Measurements from ENCODE around the gene SNTA1. TPM values are rescaled to one million over a fixed set of nuclear protein-coding genes. Genes with fewer than 3 reads are reported as not detected.

SNTA1 gene
- total and polyA plus RNA-seq, 4 experiments from 2014 or later = 5.1 to 9.2 (median 6.5) TPM

DNA sequence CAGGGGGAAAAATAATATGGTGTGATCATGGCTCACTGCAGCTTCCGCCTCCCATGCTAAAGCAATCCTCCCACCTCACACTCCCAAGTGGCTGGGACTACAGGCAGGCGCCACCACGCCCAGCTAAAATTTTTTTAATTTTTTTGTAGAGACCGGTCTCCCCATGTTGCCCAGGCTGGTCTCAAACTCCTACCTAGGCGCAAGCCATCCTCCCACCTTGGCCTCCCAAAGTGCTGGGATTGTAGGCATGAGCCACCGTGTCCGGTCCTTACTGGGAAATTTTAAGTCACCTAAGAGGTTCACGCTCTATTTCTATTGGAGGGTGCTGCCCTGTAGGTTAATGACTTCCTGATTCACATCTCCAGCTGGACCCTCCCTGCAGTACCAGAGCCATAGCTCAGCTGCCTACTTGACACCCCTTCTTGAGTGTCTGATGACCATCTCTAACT is 41.6 kb downstream of the SNTA1 start:
- H3K36me3 Mint-ChIP-seq = peaks cover 1 to 18% of the 10 kb centered on the region in 2 donors
- H3K4me3 ChIP-seq (ENCODE audit: low read length in 2 of 2) = peak overlapping the region; percentile 100
- H3K4me1 ChIP-seq (ENCODE audit: insufficient read depth, low read length) = peaks cover 49% of the 10 kb centered on the region
- H3K4me1 Mint-ChIP-seq = peaks cover 24 to 61% (median 43%) of the 10 kb centered on the region in 4 donors
- peak overlapping the region in 6 of 7 donors; percentile 6 to 95 (median 94) for H3K27ac Mint-ChIP-seq
- DNase-seq = peak in 1 of 5 donors; percentile 5
- no peaks in the 10 kb centered on the region for H3K36me3 ChIP-seq (ENCODE audit: insufficient read depth, low read length)
- no peaks in the 10 kb centered on the region for H3K27me3 ChIP-seq (ENCODE audit: insufficient read depth, low read length)
- no peaks in the 10 kb centered on the region for H3K9me3 Mint-ChIP-seq
- ChIA-PET POLR2A (ENCODE audit: partially characterized antibody) (interaction anchor here (0.7 to 1.7 kb wide), 12 partner anchors 10 to 265 kb away, joined by 3 to 17 read pairs (median 5); partner anchors contain the start of genes ACTL10, CBFA2T2 and SNTA1), CTCF (ENCODE audit: partially characterized antibody) (interaction anchor here (0.8 to 1.1 kb wide), 8 partner anchors 9 to 319 kb away, joined by 3 to 5 read pairs (median 4); partner anchors contain the start of genes ACTL10 and SNTA1)
- no peaks in the 10 kb centered on the region for H3K9me3 ChIP-seq (ENCODE audit: control insufficient read depth in 1 of 2, low read length in 2 of 2)
- H3K4me3 Mint-ChIP-seq = peak overlapping the region; percentile 93 to 98 (median 98)
- intact Hi-C loops (cut with micrococcal nuclease) = loop anchor here (1.0 to 2.0 kb wide), 6 partner anchors 31 to 409 kb away; partner anchors contain the start of genes ACTL10, CHMP4B and E2F1
- H3K27ac ChIP-seq (ENCODE audit: low read depth, low read length) = peak overlapping the region; percentile 74
- H3K27me3 Mint-ChIP-seq = no peaks in the 10 kb centered on the region

DNA sequence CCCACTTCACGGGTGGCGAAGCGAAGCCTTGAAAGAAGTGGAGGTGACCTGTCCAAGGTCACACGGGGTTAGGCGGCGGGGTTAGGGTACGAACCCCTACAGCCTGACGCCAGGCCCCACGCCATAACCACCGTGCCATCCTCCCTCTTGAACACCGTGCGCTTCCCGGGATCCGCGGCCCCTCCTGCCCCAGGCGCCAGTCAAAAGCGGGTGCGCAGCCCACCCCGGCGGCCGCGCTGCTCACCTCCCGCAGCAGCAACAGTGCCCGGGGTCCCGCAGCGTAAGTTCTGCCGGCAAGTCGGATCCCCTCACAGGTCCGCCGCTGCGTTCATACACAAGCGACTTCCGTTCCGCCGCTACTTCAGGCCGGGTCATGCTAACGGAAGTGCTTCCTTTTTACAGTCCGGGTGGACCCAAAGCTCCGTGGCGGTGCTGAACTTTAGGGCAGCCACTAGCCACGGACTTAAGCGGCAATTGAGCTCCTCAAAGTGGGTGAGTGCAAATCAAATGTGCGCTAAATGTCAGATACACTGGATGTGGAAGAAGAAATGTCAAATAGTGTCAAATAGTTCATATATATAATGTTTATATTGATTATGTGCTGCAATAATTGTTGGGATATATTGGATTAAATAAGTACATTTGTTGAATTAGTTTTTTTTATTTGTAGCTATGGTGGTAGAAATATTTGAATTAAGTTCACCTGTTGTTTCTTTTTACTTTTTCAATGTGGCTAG is 42.2 kb downstream of the SNTA1 start, which contains the start of gene CDK5RAP1:
Gene CDK5RAP1, minus strand, starts transcription at position 336 of the 737 bp plus-strand sequence. CDS start 4,455 bp downstream, outside the sequence.
- POLR2A ChIA-PET (ENCODE audit: partially characterized antibody) = interaction anchor here (0.7 to 1.7 kb wide), 12 partner anchors 10 to 266 kb away, joined by 3 to 17 read pairs (median 5); partner anchors contain the start of genes ACTL10, CBFA2T2 and SNTA1
- peak within 1 kb of the TSS; percentile 74 for H3K27ac ChIP-seq (ENCODE audit: low read depth, low read length)
- no peaks in the 10 kb centered on the region for H3K9me3 Mint-ChIP-seq
- no peaks in the 10 kb centered on the region for H3K27me3 Mint-ChIP-seq
- H3K9me3 ChIP-seq (ENCODE audit: control insufficient read depth in 1 of 2, low read length in 2 of 2) = no peaks in the 10 kb centered on the region
- H3K4me1 Mint-ChIP-seq = peaks cover 24 to 66% (median 46%) of the 10 kb centered on the region in 4 donors
- peak within 1 kb of the TSS; percentile 93 to 98 (median 98) for H3K4me3 Mint-ChIP-seq
- peak within 1 kb of the TSS; percentile 100 for H3K4me3 ChIP-seq (ENCODE audit: low read length in 2 of 2)
- H3K36me3 ChIP-seq (ENCODE audit: insufficient read depth, low read length) = no peaks in the 10 kb centered on the region
- H3K36me3 Mint-ChIP-seq = peaks cover 3 to 24% of the 10 kb centered on the region in 2 donors
- intact Hi-C loops (cut with micrococcal nuclease) = loop anchor here (1.0 to 2.0 kb wide), 6 partner anchors 31 to 410 kb away; partner anchors contain the start of genes ACTL10, CHMP4B and E2F1
- DNase-seq = peak; percentile 82 to 88 (median 83)
- peak within 1 kb of the TSS; percentile 6 to 95 (median 94) for H3K27ac Mint-ChIP-seq
- CTCF ChIA-PET (ENCODE audit: partially characterized antibody) = interaction anchor here (0.8 to 1.1 kb wide), 8 partner anchors 9 to 320 kb away, joined by 3 to 5 read pairs (median 4); partner anchors contain the start of genes ACTL10 and SNTA1
- peaks cover 52% of the 10 kb centered on the region for H3K4me1 ChIP-seq (ENCODE audit: insufficient read depth, low read length)
- H3K27me3 ChIP-seq (ENCODE audit: insufficient read depth, low read length) = no peaks in the 10 kb centered on the region

DNA sequence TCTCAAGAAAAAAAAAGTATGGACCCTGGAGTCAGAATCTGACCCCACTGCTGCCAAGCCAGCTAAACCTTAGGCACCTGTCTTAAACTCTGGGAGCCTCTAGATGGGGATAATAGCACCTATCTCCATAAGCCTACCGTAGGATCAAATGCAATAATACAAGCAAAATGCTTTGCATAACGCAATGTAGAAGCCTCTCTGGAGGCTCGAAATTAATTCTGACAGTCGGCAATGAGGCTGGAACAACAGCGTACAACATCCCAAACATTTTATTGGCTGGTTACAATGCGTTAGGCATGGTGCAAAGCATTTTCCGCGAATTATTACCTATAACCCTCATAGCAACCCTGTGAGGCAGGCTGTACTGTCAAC is 42.8 kb downstream of the SNTA1 start:
- Histone ChIP-seq H3K27ac (ENCODE audit: low read depth, low read length) (peak overlapping the region; percentile 74), H3K9me3 (ENCODE audit: control insufficient read depth in 1 of 2, low read length in 2 of 2) (no peaks in the 10 kb centered on the region), H3K36me3 (ENCODE audit: insufficient read depth, low read length) (no peaks in the 10 kb centered on the region), H3K27me3 (ENCODE audit: insufficient read depth, low read length) (no peaks in the 10 kb centered on the region), H3K4me1 (ENCODE audit: insufficient read depth, low read length) (peaks cover 52% of the 10 kb centered on the region), H3K4me3 (ENCODE audit: low read length in 2 of 2) (peak overlapping the region; percentile 100)
- ChIA-PET CTCF (ENCODE audit: partially characterized antibody) (interaction anchor here (0.7 to 1.1 kb wide), 5 partner anchors 8 to 320 kb away, joined by 3 to 4 read pairs (median 4); no protein-coding TSS in a partner anchor), POLR2A (ENCODE audit: partially characterized antibody) (interaction anchor here (0.8 to 1.7 kb wide), 9 partner anchors 10 to 266 kb away, joined by 3 to 17 read pairs (median 5); partner anchors contain the start of genes ACTL10, CBFA2T2 and SNTA1)
- peak in 1 of 5 donors; percentile 6 for DNase-seq
- Mint-ChIP-seq H3K27me3 (no peaks in the 10 kb centered on the region), H3K4me1 (peaks cover 24 to 72% (median 50%) of the 10 kb centered on the region in 4 donors), H3K27ac (peak overlapping the region; percentile 6 to 95 (median 80)), H3K4me3 (peak overlapping the region; percentile 93 to 98 (median 98)), H3K9me3 (no peaks in the 10 kb centered on the region), H3K36me3 (peaks cover 3 to 30% of the 10 kb centered on the region in 2 donors)
- intact Hi-C loops (cut with micrococcal nuclease) = loop anchor here (1.0 to 2.0 kb wide), 6 partner anchors 30 to 411 kb away; partner anchors contain the start of genes ACTL10, CHMP4B and E2F1

DNA sequence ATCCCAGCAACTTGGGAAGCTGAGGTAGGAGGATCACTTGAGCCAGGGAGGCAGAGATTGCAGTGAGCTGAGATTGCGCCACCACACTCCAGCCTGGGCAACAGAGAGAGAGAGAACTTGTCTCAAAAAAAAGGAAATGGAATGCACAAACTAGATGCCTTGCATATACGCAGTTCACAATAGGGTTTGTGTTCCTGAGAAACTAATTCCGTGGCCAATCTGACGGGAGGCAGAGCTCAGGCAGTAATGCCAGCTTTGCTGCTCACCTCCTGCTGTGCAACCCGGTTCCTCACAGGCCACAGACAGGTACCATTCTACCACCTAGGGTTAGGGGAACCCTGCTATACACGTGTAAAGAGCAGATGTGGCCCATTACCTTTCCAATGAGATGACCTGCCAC is 43.6 kb downstream of the SNTA1 start:
- POLR2A ChIA-PET (ENCODE audit: partially characterized antibody) = interaction anchor here (0.8 to 1.1 kb wide), 2 partner anchors 43 to 44 kb away, joined by 3 read pairs; partner anchors contain the start of gene SNTA1
- intact Hi-C loops (cut with micrococcal nuclease) = loop anchor here (2.0 kb wide), 2 partner anchors 29 to 267 kb away; partner anchors contain the start of gene ACTL10

DNA sequence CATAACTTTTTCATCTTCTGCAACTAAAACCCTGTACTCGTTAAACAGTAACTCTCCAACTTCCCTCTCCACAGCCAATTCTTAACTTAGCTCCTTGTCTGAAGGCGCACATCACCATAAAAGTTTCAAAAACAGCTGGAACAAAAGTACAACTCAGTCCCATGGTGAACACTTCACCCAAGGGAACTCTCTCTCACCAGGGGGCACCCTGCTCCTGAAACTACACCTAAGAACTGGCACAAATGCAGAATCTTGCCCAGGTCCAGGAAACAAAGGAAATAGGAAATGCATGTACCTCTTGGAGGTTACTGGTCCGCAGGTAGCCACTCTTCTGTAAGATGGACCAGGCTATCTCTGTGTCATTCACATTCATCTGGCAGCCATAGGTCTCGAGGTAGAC is 48.8 kb downstream of the SNTA1 start:
- H3K27me3 ChIP-seq (ENCODE audit: insufficient read depth, low read length) = no peaks in the 10 kb centered on the region
- intact Hi-C loops (cut with micrococcal nuclease) = no loop called here
- H3K4me1 ChIP-seq (ENCODE audit: insufficient read depth, low read length) = peaks cover 27% of the 10 kb centered on the region
- peaks cover 24% of the 10 kb centered on the region for H3K36me3 ChIP-seq (ENCODE audit: insufficient read depth, low read length)
- no peaks in the 10 kb centered on the region for H3K9me3 ChIP-seq (ENCODE audit: control insufficient read depth in 1 of 2, low read length in 2 of 2)
- H3K4me3 ChIP-seq (ENCODE audit: low read length in 2 of 2) = no peak overlapping the region
- Mint-ChIP-seq H3K36me3 (peaks cover 38 to 66% of the 10 kb centered on the region in 2 donors), H3K27ac (peak overlapping the region in 3 of 7 donors; percentile 48 to 88 (median 54)), H3K27me3 (no peaks in the 10 kb centered on the region), H3K4me3 (no peak overlapping the region), H3K9me3 (no peaks in the 10 kb centered on the region), H3K4me1 (peaks cover 14 to 46% (median 34%) of the 10 kb centered on the region in 4 donors)
- no peak overlapping the region for H3K27ac ChIP-seq (ENCODE audit: low read depth, low read length)
- ChIA-PET CTCF (ENCODE audit: partially characterized antibody) (no interaction called here), POLR2A (ENCODE audit: partially characterized antibody) (no interaction called here)
- no peak for DNase-seq

More for the DNA sequence above, 43.6 kb downstream of the SNTA1 start:
- Mint-ChIP-seq H3K27ac (peak overlapping the region in 6 of 7 donors; percentile 38 to 95 (median 74)), H3K4me3 (peak overlapping the region; percentile 93 to 98 (median 98)), H3K36me3 (peaks cover 3 to 37% of the 10 kb centered on the region in 2 donors), H3K4me1 (peaks cover 24 to 78% (median 51%) of the 10 kb centered on the region in 4 donors), H3K27me3 (no peaks in the 10 kb centered on the region), H3K9me3 (no peaks in the 10 kb centered on the region)
- H3K27me3 ChIP-seq (ENCODE audit: insufficient read depth, low read length) = no peaks in the 10 kb centered on the region
- DNase-seq = no peak
- H3K9me3 ChIP-seq (ENCODE audit: control insufficient read depth in 1 of 2, low read length in 2 of 2) = no peaks in the 10 kb centered on the region
- H3K4me3 ChIP-seq (ENCODE audit: low read length in 2 of 2) = peak overlapping the region in 1 of 2 donors; percentile 100
- peaks cover 52% of the 10 kb centered on the region for H3K4me1 ChIP-seq (ENCODE audit: insufficient read depth, low read length)
- H3K36me3 ChIP-seq (ENCODE audit: insufficient read depth, low read length) = peaks cover 1% of the 10 kb centered on the region
- CTCF ChIA-PET (ENCODE audit: partially characterized antibody) = interaction anchor here (0.7 kb wide), 1 partner anchor 7 kb away, joined by 3 read pairs; no protein-coding TSS in a partner anchor
- H3K27ac ChIP-seq (ENCODE audit: low read depth, low read length) = no peak overlapping the region

DNA sequence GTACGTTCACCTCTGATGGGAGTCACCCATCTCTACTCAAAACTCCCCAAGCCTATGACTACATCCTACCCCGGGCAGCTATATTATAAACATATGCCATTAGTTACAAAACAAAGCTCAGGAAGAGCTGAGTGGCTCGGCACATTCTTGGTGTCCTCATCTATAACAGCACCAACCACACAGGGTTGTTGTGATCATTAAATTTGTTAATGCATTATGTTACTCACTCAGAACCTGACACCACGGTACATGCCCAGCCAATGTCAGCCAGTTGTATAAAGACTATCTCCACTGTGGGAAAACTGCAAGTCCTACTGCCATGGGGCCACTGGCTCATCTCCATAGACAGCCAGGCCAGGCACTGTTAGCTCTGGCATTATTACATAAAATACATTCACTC is 50.0 kb downstream of the SNTA1 start:
- Mint-ChIP-seq H3K27me3 (no peaks in the 10 kb centered on the region), H3K36me3 (peaks cover 42 to 65% of the 10 kb centered on the region in 2 donors), H3K4me1 (peaks cover 7 to 38% (median 26%) of the 10 kb centered on the region in 4 donors), H3K27ac (peak overlapping the region in 1 of 7 donors; percentile 6), H3K9me3 (no peaks in the 10 kb centered on the region), H3K4me3 (no peak overlapping the region)
- H3K36me3 ChIP-seq (ENCODE audit: insufficient read depth, low read length) = peaks cover 24% of the 10 kb centered on the region
- H3K4me3 ChIP-seq (ENCODE audit: low read length in 2 of 2) = no peak overlapping the region
- POLR2A ChIA-PET (ENCODE audit: partially characterized antibody) = no interaction called here
- intact Hi-C loops (cut with micrococcal nuclease) = no loop called here
- CTCF ChIA-PET (ENCODE audit: partially characterized antibody) = interaction anchor here (0.9 kb wide), 1 partner anchor 51 kb away, joined by 3 read pairs; no protein-coding TSS in a partner anchor
- peaks cover 16% of the 10 kb centered on the region for H3K4me1 ChIP-seq (ENCODE audit: insufficient read depth, low read length)
- H3K9me3 ChIP-seq (ENCODE audit: control insufficient read depth in 1 of 2, low read length in 2 of 2) = no peaks in the 10 kb centered on the region
- H3K27ac ChIP-seq (ENCODE audit: low read depth, low read length) = no peak overlapping the region
- DNase-seq = no peak
- no peaks in the 10 kb centered on the region for H3K27me3 ChIP-seq (ENCODE audit: insufficient read depth, low read length)

Measured in CD4-positive, alpha-beta memory T cell (primary cell).